OCI-LY1 (cell line): ENCODE data around the gene KIF20B.

ENCODE experiments used
- EZH2 ChIP-seq: fragments of 200-600 bp; sonication (generic), shearing (Covaris generic); IDR thresholded peaks from 2 replicates; pipeline ENCODE4 v1.8.0; 2017; ENCODE audit warnings: borderline replicate concordance, mixed run types, mild to moderate bottlenecking, antibody characterized with exemption, low read length, moderate library complexity, mixed read lengths
- TF ChIP-seq, protein P1 (sequence below): fragments of 200-600 bp; sonication (generic), shearing (Covaris generic); IDR thresholded peaks from 2 replicates; pipeline ENCODE4 v1.5.1; 2017; ENCODE audit warnings: mild to moderate bottlenecking, antibody characterized with exemption, low read length, moderate library complexity, mixed read lengths

DNA sequence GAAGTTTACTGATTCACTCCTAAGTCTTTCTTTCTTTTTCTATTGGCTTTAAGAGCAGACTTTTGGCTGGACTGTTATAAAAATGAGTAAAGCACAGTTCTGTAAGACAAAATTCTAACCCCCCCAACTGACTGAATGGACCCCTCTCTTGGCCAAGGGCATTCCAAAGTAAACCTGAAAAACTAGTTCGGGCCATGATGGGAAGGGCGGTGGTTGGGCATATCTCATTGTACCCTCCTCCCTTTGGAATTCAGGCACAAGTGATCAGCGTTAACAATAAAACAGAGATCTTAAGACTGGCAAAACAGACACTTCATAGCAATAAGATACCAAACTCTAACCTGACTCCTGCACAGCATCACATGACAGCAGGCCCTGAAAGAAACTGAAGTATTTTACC lies 6.1 kb upstream of the KIF20B start:
- TF ChIP-seq, protein P1, sequence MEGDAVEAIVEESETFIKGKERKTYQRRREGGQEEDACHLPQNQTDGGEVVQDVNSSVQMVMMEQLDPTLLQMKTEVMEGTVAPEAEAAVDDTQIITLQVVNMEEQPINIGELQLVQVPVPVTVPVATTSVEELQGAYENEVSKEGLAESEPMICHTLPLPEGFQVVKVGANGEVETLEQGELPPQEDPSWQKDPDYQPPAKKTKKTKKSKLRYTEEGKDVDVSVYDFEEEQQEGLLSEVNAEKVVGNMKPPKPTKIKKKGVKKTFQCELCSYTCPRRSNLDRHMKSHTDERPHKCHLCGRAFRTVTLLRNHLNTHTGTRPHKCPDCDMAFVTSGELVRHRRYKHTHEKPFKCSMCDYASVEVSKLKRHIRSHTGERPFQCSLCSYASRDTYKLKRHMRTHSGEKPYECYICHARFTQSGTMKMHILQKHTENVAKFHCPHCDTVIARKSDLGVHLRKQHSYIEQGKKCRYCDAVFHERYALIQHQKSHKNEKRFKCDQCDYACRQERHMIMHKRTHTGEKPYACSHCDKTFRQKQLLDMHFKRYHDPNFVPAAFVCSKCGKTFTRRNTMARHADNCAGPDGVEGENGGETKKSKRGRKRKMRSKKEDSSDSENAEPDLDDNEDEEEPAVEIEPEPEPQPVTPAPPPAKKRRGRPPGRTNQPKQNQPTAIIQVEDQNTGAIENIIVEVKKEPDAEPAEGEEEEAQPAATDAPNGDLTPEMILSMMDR = no peak
- no peak for TF ChIP-seq EZH2
